Loucy (cell line): ENCODE data around the gene KCNN3.

Source experiments
- EZH2phosphoT487 ChIP-seq: fragments of 200-600 bp; IDR thresholded peaks from 2 replicates; pipeline ENCODE4 v1.6.1; 2018; ENCODE audit warnings: antibody characterized with exemption, mild to moderate bottlenecking, moderate library complexity, borderline replicate concordance
- TF ChIP-seq, protein P1 (sequence below): fragments of 200-600 bp; sonication (generic); conservative IDR thresholded peaks from 2 replicates; pipeline ENCODE4 v1.5.1; 2014; ENCODE audit warnings: mild to moderate bottlenecking, antibody characterized with exemption, low read length

DNA sequence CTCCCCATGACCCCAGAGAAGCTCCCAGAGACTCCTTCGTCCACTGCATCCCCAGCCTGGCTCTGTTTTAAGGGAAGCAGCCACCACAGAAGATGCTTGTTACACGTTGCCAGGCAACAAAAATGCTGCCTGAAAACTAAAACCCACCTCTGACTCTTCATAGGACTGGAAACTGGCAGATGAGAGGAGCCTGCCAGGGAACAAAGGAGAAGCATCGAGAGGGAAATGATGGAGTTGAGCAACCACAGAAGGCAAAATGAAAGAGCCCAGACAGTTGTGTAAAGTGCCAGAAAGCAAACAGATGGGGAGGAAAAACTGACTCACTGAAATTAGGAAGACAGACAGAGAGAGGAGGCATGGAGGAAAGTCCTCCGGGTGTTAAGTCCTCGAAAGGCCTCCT lies 118.4 kb downstream of the KCNN3 start:
- TF ChIP-seq, protein P1, sequence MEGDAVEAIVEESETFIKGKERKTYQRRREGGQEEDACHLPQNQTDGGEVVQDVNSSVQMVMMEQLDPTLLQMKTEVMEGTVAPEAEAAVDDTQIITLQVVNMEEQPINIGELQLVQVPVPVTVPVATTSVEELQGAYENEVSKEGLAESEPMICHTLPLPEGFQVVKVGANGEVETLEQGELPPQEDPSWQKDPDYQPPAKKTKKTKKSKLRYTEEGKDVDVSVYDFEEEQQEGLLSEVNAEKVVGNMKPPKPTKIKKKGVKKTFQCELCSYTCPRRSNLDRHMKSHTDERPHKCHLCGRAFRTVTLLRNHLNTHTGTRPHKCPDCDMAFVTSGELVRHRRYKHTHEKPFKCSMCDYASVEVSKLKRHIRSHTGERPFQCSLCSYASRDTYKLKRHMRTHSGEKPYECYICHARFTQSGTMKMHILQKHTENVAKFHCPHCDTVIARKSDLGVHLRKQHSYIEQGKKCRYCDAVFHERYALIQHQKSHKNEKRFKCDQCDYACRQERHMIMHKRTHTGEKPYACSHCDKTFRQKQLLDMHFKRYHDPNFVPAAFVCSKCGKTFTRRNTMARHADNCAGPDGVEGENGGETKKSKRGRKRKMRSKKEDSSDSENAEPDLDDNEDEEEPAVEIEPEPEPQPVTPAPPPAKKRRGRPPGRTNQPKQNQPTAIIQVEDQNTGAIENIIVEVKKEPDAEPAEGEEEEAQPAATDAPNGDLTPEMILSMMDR, result no peak
- no peak for TF ChIP-seq EZH2phosphoT487
